ENCODE measurements around the gene SLC8B1. TPM values are rescaled to one million over a fixed set of nuclear protein-coding genes. Genes with fewer than 3 reads are reported as not detected.

SLC8B1 gene
- total and polyA plus RNA-seq, 9 of the 15 experiments (the other 6 are each of a cell fraction or from before 2014, with no cell fraction given) = 0.86 to 34.1 (median 18.5) TPM

- peak in 1 of 2 experiments; percentile 63; a peak in 1 of 4 replicates for TF ChIP-seq SIN3A (IDR thresholded peaks at IDR 0.05; ENCODE audit: borderline replicate concordance in 2 of 2, control insufficient read depth in 1 of 2, low read depth in 2 of 2, low read length in 2 of 2)
- 0 out of 2 replicates have a peak, but pooled peaks have one; percentile 61 for TF ChIP-seq TARDBP (IDR thresholded peaks at IDR 0.05)
- TF ChIP-seq, protein P1, sequence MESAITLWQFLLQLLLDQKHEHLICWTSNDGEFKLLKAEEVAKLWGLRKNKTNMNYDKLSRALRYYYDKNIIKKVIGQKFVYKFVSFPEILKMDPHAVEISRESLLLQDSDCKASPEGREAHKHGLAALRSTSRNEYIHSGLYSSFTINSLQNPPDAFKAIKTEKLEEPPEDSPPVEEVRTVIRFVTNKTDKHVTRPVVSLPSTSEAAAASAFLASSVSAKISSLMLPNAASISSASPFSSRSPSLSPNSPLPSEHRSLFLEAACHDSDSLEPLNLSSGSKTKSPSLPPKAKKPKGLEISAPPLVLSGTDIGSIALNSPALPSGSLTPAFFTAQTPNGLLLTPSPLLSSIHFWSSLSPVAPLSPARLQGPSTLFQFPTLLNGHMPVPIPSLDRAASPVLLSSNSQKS (CRISPR knock-in tag; IDR thresholded peaks at IDR 0.05) = no peak
- peak; percentile 67 for TF ChIP-seq RBBP5 (IDR thresholded peaks at IDR 0.05; ENCODE audit: borderline replicate concordance, insufficient read depth, low read length, poor library complexity, severe bottlenecking)
- no peak for TF ChIP-seq TCF7L2 (IDR thresholded peaks at IDR 0.05; ENCODE audit: low read depth, low read length)
- TF ChIP-seq, protein P2, sequence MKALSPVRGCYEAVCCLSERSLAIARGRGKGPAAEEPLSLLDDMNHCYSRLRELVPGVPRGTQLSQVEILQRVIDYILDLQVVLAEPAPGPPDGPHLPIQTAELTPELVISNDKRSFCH (CRISPR knock-in tag; IDR thresholded peaks at IDR 0.05) = no peak
- TF ChIP-seq, protein P2 (tag; IDR thresholded peaks at IDR 0.05) = peak; percentile 73; the same call in 1 of the 2 replicates
- TF ChIP-seq CEBPZ (IDR thresholded peaks at IDR 0.05; ENCODE audit: borderline replicate concordance, low read depth, low read length) = no peak
- no peak for TF ChIP-seq FOS (IDR thresholded peaks at IDR 0.05; ENCODE audit: extremely low read depth, insufficient read length)
- TF ChIP-seq ZFX (CRISPR knock-in tag; IDR thresholded peaks at IDR 0.05) = peak; percentile 90
- TF ChIP-seq, protein P3, sequence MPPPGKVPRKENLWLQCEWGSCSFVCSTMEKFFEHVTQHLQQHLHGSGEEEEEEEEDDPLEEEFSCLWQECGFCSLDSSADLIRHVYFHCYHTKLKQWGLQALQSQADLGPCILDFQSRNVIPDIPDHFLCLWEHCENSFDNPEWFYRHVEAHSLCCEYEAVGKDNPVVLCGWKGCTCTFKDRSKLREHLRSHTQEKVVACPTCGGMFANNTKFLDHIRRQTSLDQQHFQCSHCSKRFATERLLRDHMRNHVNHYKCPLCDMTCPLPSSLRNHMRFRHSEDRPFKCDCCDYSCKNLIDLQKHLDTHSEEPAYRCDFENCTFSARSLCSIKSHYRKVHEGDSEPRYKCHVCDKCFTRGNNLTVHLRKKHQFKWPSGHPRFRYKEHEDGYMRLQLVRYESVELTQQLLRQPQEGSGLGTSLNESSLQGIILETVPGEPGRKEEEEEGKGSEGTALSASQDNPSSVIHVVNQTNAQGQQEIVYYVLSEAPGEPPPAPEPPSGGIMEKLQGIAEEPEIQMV (tag; conservative IDR thresholded peaks at IDR 0.05; ENCODE audit: low read depth) = peak; percentile 43; the same call in 1 of the 2 replicates
- TF ChIP-seq POLR2G (IDR thresholded peaks at IDR 0.05; ENCODE audit: low read depth, low read length) = peak; percentile 98
- TF ChIP-seq FIP1L1 (IDR thresholded peaks at IDR 0.05; ENCODE audit: low read depth, low read length, poor library complexity, severe bottlenecking) = peak; percentile 52
- TF ChIP-seq L3MBTL2 (IDR thresholded peaks at IDR 0.05) = peak; percentile 85
- peak; percentile 95 for TF ChIP-seq TBP (optimal IDR thresholded peaks at IDR 0.05; ENCODE audit: low read depth, low read length)
- TF ChIP-seq PHF8 (IDR thresholded peaks at IDR 0.05; ENCODE audit: borderline replicate concordance, low read length) = peak; percentile 85; the same call in 1 of the 2 replicates
- TF ChIP-seq E2F6 (IDR thresholded peaks at IDR 0.05; ENCODE audit: borderline replicate concordance in 1 of 2, extremely low read depth in 1 of 2, insufficient read depth in 1 of 2, insufficient read length in 1 of 2, low read depth in 1 of 2, low read length in 1 of 2, poor library complexity in 1 of 2, severe bottlenecking in 1 of 2) = peak; percentile 60 to 85
Measured at GRCh38 chr12:113334786-113335539, at the start of gene SLC8B1 (continued).

Data from K562 (cell line).